Measurements from ENCODE around the gene SKP1. TPM values are rescaled to one million over a fixed set of nuclear protein-coding genes. Genes with fewer than 3 reads are reported as not detected.

The SKP1 gene
- total RNA-seq, 1 donor from 2014 or later, result 487 TPM

DNA sequence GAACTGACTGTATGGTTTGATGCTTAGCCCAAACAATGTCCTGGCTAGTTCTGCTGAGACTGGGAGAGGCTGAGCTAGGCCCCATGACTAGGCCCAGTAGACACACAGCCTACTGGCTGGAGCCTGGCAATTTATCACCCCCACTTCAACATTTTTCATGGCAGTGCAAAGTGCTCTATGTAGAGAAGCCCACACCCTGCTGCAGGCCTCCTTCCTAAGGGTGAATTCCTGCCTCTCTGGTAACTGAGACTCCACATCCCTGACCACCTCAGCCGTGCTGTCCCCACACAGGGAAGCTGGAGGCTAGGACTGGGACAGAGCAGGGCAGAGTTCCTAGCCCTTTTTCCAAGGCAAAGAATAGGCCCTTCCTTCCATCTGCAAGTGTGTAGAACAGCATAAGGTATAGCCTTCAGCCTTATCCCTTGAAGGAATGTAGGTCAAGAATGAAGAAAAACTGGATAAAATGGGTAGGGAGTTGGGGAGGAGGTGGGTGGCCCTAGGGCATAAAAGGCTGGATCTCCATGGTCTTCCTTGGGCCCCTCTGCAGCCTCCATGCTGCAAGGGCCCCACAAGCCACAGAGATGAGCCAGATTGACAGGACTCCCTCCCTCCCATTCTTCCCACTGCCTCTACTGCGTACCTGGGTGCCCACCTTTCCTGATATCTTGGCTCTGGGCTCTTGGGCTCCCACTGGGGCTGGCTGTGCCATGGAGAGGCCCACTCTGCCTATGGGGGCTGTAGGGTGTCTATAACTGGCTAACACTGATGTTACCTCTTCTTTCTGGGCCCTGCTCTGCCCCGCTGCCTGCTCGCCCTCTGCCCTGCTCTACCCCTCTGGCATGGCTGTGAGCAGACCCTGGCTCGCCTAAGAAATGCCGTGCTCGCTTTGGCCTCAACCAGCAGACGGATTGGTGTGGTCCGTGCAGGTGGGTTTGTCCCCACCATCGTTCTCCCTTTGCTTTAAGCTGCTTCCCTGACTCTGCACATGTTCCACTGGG is 32.5 kb downstream of the SKP1 start:
- no peak for DNase-seq (ENCODE audit: low read depth)

DNA sequence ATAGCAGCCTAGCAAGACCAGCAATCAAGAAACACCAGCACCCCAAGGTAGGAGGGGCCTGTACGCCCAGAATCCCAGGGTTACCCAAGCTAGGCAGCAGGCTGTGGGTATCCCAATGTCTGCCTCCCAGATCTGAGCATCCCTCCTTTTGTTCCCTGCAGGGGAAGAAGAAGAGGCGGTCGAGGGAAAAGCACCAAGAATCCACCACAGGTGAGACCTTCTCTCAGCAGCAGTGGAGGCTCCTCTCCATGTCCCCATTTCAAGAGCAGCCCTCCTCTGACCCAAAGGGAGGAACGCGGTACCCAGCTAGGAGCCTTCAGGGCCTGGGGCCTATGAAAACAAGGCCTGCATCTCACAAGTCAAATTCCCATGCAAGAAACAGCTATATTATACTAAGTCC is 33.3 kb downstream of the SKP1 start:
- no peak for DNase-seq (ENCODE audit: low read depth)

GRCh38 chr5:134142806-134143205 is 33.9 kb downstream of the SKP1 start:
- DNase-seq (ENCODE audit: low read depth), result no peak

GRCh38 chr5:134142052-134142451 is 34.7 kb downstream of the SKP1 start:
- no peak for DNase-seq (ENCODE audit: low read depth)

- DNase-seq (ENCODE audit: low read depth), result peak; percentile 46
Measured at GRCh38 chr5:134141331-134142050, 35.3 kb downstream of the SKP1 start.

GRCh38 chr5:134140530-134141201 is 36.1 kb downstream of the SKP1 start:
- DNase-seq (ENCODE audit: low read depth), result peak; percentile 78

DNA sequence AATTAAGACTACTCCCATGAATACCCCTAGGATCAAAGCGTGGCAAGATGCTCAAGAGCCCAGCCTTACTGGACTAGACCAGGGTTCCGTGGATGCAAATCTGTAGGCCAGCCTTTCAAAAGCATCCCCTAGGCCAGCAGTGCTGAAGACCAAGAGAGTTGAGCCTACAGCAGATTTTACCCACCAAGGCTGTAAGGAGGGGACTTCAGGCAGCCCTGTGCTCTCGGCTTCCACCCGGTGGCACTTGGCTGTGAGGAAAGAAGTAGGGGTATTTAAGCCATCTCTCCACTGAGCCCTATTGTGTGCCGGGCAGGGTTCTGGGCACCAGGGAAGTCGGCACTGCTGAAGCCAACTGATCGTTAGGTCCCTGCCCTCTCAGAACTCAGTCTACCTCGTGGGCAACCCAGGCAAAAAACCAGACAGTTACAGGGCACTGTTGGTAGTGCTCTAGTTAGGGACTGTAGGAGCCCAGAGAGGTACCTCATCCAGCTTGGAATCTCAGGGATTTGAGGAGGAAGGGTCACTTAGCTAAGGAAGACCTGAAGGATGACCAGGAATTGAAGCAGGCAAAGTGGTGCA is 36.8 kb downstream of the SKP1 start:
- no peak for DNase-seq (ENCODE audit: low read depth)

DNA sequence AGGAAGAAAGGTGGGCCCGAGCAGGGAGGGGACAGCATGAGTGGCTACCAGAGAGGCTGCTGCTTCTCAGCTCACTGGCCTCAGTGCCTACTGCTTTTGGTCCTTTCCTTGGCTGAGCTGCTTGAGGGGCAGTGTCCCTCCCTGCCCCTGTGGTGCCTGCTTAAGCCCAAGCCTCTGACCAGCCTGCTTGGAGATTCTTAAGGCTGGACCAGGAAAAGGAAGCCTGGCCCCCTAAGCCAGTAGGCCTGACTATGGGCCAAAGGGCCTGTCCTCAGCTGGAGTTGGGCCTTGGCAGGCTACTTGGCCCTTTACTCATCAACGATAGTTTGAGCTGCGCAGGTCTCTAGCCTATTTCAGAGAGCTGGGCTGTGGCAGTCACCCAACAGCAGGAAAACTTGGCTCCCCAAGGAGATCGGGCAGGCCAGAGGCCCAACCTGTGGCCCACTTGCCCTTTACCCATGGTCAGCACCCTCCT is 37.3 kb downstream of the SKP1 start:
- no peak for DNase-seq (ENCODE audit: low read depth)

GRCh38 chr5:134138416-134139376 is 38.1 kb downstream of the SKP1 start:
- DNase-seq (ENCODE audit: low read depth), result peak; percentile 45

- no peak for DNase-seq (ENCODE audit: low read depth)
Measured at GRCh38 chr5:134136771-134137170, 40.0 kb downstream of the SKP1 start.

DNA sequence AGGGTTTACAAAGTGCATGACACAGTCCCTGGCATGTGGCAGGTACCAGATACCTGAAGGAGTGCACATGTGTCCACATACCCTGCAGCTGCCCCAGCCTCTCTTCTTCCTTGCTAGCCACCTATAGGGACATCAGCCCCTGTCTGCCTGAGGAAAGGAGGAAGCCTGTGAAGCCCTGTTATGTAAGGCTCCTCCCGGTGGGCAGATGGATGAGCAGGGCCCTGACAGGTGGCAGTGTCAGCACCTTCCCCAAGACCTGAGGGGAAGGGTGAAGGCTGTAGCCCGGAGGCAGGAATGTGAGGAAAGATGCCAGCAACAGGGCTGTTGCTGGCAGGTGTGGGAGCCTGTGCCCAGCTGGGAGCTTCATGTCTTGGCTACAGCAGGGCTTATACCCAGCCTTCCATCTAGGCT is 40.5 kb downstream of the SKP1 start:
- DNase-seq (ENCODE audit: low read depth), result no peak

- no peak for DNase-seq (ENCODE audit: low read depth)
Measured at GRCh38 chr5:134135091-134135655, 41.6 kb downstream of the SKP1 start.

GRCh38 chr5:134133995-134134541 is 42.7 kb downstream of the SKP1 start:
- peak; percentile 47 for DNase-seq (ENCODE audit: low read depth)

DNA sequence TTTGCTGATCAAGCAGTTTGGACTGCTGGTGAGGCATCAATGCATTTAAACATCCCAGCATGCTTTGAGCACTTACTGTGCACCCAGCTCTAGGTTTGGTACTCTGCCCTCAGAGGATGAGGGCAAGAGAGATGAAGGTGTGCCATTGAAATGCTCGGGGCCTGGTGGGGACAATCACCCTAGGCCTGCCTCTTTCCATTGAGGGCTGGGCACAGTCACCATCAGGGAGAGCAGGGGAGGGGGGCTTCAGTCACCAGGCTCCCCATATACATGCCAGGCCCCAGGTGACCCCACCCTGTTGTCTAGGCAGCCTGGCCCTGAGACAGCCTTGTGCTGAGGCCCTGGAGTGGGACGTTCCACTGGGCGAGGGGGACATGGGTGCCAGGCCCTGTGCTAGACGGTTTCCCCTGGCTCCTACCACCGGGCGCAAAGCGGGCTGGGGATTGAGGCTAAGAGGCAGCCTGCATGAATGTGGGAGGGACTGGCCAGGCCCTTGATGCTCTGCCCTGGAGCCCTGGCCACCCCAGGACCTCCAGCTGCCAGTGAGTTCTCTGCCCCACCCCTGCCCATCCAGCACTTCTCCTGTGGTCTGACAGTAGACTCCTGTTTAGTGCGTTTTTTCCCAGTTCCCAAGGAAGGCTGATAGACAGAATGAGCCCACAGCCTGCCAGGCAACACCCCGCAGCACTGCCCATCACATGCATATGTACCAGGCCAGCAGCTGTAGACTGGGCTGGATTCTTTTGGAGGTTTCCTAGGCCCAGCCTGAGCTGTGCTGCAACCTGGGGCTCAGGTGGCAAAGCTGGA is 43.4 kb downstream of the SKP1 start:
- DNase-seq (ENCODE audit: low read depth), result no peak

GRCh38 chr5:134132372-134133187 is 44.2 kb downstream of the SKP1 start:
- DNase-seq (ENCODE audit: low read depth), result no peak

- no peak for DNase-seq (ENCODE audit: low read depth)
Measured at GRCh38 chr5:134131578-134132350, 45.0 kb downstream of the SKP1 start.

DNA sequence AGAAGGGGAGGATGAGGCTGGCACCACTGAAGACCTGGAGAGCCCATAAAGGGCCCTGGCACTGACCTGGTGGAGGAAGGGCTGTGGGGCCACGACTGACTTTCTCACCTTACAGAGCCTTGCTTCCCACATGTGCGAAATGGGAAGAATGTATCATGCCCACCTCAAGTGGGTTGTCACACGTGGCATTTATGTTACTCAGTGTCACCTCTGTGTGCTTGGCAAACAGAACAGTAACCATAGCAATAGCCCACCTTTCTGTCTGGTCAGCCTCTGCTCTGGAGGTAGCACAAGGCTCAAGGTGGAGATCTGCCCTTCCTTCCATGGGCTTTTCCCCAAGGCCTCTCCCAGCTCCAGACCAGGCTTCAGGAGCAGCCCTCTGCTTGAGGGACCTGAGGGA is 45.6 kb downstream of the SKP1 start:
- no peak for DNase-seq (ENCODE audit: low read depth)
